HG02938 (cell line): ENCODE results near the gene CSTPP1.
A peak's percentile ranks its signal among the peaks of the same experiment; 100 is the strongest.

Experiments used
- ATAC-seq: cut with Tn5 transposase; IDR thresholded peaks from one replicate; pipeline ENCODE4 v1.9.1; 2021; ENCODE audit warnings: mild to moderate bottlenecking, moderate library complexity; ENCODE audit not compliant: unreplicated experiment

CSTPP1 gene

GRCh38 chr11:47154616-47155570, 218.3 kb downstream of the CSTPP1 start:
- no peak for ATAC-seq

- ATAC-seq = no peak
Measured at GRCh38 chr11:47155879-47156278, 219.3 kb downstream of the CSTPP1 start.

DNA sequence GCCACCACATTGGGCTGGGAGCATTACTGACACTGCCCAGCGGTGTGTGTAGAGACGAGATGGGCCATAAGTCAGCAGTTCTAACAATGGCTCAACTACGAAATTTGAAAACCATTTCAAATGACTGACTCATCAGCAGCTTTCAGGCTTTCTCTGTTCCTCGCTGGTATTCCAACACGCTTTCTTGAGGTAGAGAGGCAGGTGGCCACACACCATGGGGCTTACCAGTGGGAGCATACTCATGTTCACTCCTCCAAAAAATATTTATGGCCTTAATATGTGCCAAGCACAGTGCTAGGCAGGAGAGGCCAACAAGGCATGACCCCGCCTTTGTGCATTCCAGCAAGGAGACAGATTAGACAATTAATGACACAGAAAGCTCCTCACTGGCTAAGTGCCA, 219.8 kb downstream of the CSTPP1 start:
- ATAC-seq = no peak

DNA sequence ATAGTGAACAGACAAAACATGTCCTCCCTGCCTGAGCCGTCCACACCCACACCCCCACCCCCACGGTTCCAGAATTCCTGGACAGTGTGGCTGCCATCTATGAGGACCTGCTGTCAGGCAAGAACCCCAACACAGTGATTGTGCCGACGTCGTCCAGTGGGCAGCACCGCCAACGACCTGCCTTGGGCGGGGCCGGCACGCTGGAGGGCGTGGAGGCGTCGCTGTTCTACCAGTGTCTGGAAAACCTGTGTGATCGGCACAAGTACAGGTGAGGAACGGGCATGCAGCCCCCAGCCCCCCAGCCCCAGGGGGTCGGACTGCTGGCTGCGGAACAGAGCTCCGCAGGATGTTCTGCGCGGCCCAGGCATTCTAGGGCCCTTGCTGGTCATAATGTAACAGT, 220.4 kb downstream of the CSTPP1 start:
- no peak for ATAC-seq

DNA sequence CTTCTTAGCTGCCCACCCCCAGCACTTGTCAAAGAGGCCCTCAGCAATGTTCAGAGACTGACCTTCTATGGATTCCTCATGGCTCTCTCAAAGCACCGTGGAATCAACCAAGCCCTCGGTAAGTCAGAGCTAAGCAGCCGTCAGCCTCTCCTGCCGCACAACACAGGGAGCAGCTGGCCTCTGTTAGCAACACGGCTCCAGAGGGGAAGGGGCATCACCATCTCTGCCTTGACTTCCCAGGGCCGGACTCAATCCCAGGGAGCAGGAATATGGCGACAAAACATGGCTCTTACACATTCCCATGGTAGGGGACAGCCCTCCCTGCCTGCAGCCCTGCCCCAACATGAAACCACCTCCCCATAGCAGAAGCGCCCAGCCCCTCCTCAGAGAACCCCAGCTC, 221.2 kb downstream of the CSTPP1 start:
- no peak for ATAC-seq

DNA sequence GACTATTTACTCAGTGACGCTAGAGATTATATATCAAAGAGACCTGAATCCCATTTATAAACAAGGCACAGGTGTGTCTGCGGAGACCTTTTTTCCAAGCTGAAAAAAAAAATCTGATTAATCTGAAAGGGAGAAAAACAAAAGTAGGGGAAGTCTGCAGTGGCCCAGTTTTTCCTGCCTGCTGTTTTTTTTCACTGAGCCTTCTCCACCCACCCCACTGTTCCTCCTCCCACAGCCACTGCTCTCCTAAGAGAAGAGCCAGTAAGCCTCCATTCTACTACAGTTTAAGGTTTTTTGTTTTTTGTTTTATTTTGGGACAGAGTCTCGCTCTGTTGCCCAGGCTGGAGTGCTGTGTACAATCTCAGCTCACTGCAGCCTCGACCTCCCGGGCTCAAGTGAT, 221.7 kb downstream of the CSTPP1 start:
- no peak for ATAC-seq

DNA sequence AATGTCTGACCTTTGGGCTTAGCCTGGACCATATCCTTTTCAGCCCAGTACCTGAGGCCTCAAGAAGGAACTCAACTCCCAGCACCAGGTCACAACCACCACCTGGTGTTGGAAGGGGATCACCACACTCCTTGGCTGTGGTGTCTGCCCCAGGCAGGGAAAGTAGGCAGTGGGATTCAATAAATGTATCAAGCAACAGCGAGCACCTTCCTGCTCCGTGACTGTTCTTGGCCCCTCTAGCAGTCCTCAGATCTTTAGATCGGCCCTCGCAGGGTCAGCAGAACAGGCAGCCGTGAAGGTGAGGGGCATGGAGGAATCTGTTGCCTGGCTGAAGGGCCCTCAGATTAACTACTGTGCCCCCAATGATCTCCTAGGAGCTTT, 224.2 kb downstream of the CSTPP1 start:
- no peak for ATAC-seq

GRCh38 chr11:47161134-47161854, 224.7 kb downstream of the CSTPP1 start:
- peak; percentile 66 for ATAC-seq

DNA sequence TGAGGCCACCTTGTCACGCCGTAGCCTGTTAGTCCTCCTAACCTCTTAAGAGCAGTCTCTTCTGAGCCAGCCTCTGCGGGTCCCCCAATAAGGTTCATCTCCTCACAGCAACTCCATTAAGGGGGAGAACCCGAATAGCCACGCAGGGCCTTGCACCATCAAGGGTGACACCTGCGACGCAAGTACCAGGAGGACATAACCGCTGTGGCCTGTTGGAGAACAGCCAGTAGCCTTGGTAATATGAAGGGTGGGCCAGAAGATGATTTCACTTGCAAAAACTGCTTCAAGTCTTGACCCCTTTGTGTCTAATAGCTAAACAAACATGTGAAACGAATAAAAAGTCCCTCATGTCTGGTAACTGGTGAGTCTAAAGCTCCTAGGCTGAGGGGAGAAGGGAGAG, 225.3 kb downstream of the CSTPP1 start:
- ATAC-seq = no peak

DNA sequence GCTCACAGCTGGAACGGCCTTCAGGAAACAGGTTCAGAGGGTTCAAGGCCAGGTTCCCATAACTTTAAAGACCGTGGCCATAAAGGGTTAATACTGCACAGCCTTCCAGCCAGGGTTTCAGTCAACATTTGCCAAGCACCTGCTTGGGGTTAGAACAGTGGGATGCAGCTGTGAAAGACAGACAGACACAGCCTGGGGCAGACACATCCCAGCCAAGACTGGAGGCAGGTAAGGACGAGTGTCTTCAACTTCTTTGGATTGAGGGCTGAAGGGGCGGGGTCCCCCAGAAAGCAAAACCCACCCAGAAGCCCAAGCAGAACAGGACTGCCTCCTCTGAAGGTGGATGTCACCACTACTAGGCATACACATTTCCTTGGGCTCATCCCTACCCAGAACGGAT, 225.9 kb downstream of the CSTPP1 start:
- no peak for ATAC-seq

- ATAC-seq = no peak
Measured at GRCh38 chr11:47163193-47163592, 226.6 kb downstream of the CSTPP1 start.

GRCh38 chr11:47163898-47164297, 227.3 kb downstream of the CSTPP1 start:
- no peak for ATAC-seq

DNA sequence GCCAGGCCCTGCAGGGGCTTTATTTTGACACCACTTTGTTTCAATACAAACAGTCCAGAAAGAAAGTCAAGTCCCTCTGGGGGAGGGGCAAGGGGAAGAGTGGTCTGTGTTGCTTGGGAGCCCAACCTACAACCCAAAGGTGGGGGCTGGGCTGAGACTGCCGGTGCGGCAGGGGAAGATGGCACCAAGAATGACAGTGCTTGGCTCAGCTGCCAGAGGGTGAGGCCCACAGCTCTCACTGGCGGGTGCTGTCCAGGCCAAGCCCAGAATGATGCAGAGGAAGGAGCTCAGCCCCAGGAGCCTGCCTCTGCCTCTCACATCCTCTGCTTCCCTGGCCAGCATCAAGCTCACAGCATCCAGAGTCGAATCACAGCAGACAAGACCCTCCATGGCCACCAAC, 227.8 kb downstream of the CSTPP1 start:
- ATAC-seq = no peak

DNA sequence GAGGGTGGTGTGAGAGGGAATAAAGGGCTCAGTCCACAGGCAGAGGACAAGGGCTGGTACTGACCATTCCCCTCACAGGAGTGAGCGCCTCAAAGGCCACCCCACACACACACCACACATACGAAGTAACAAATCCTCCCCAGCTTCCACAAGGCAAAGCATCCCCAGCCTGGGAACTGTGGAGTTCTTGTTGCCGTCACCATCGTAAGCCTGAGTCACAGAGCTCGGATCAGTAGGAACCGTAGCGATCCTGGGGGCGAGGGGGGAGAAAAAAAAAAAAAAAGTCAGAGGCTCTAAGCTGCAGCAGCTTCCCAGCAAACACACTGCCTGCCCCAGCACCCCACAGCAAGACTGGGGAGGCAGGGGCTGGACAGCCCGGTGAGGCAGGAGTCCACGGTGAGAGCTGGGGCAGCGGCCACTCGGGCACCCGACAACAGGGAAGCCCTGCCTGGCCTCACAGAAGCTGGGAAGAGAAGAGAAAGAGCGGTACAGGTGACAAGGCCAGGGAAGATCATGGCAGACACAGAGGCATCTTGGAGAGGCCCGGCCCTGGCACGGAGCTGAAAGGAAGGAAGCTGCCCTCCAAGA, 228.8 kb downstream of the CSTPP1 start:
- no peak for ATAC-seq

GRCh38 chr11:47166368-47166767, 229.8 kb downstream of the CSTPP1 start:
- ATAC-seq = no peak

- no peak for ATAC-seq
Measured at GRCh38 chr11:47171061-47171838, 234.7 kb downstream of the CSTPP1 start.

DNA sequence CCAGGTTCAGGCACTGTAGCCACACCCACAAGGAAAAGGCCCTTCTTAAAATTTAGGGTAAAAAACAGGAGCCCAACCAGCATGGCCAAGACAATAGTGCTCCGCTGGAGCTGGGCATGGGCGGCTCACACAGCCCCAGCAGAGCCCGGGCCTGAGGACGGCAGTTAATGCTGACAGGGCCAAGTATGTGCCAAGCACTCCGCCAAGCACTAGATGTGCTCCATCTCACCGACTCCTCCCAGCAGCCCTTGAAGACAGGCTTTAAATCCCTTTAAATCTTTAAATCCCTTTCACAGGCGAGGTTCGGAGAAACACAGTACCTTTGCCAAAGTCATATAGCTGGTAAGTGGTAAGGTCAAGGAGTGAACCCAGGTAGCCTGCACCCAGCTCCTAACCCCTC, 235.3 kb downstream of the CSTPP1 start:
- ATAC-seq = no peak

GRCh38 chr11:47172740-47173336, 236.3 kb downstream of the CSTPP1 start:
- no peak for ATAC-seq

GRCh38 chr11:47175746-47176327, 239.3 kb downstream of the CSTPP1 start:
- ATAC-seq = peak; percentile 11
